ENCODE measurements around the gene ESYT3. TPM values are rescaled to one million over a fixed set of nuclear protein-coding genes. Genes with fewer than 3 reads are reported as not detected.

Gene ESYT3
- total RNA-seq, 2 experiments from 2014 or later: 0.22 TPM; not detected in 1

DNA sequence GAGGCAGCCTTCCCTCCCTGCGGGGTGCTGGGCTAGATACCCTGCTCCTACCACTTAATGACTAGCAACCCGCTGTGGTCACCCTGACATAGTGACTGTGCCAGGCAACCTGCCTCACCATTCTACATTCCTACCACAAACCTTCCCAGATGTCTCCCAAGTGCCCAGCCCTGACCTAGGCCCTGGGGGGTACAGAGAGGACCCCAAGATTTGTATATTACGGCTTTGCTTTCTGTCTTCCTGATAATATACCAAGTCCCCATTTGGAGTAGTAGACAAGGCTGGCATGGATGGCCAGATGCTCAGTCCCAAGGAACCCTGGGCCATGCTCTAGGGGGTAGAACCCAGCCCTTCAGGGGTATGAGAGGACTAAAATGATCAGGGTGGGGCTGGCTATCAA lies 31.0 kb downstream of the ESYT3 start:
- no peak overlapping the region for H3K4me3 ChIP-seq (ENCODE audit: low read length)
- Mint-ChIP-seq H3K36me3 (ENCODE audit: low read depth) (no peaks in the 10 kb centered on the region), H3K4me1 (ENCODE audit: low read depth) (no peaks in the 10 kb centered on the region), H3K9me3 (no peaks in the 10 kb centered on the region), H3K4me3 (no peak overlapping the region), H3K27ac (no peak overlapping the region), H3K27me3 (peaks cover 10% of the 10 kb centered on the region)
- H3K4me1 ChIP-seq (ENCODE audit: insufficient read depth, low read length): no peaks in the 10 kb centered on the region
- TF ChIP-seq, protein P1, sequence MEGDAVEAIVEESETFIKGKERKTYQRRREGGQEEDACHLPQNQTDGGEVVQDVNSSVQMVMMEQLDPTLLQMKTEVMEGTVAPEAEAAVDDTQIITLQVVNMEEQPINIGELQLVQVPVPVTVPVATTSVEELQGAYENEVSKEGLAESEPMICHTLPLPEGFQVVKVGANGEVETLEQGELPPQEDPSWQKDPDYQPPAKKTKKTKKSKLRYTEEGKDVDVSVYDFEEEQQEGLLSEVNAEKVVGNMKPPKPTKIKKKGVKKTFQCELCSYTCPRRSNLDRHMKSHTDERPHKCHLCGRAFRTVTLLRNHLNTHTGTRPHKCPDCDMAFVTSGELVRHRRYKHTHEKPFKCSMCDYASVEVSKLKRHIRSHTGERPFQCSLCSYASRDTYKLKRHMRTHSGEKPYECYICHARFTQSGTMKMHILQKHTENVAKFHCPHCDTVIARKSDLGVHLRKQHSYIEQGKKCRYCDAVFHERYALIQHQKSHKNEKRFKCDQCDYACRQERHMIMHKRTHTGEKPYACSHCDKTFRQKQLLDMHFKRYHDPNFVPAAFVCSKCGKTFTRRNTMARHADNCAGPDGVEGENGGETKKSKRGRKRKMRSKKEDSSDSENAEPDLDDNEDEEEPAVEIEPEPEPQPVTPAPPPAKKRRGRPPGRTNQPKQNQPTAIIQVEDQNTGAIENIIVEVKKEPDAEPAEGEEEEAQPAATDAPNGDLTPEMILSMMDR (IDR thresholded peaks at IDR 0.05): no peak
- ATAC-seq (ENCODE audit: poor library complexity) (no peak), DNase-seq (no peak)
- no peaks in the 10 kb centered on the region for H3K36me3 ChIP-seq (ENCODE audit: insufficient read depth, low read length)
- POLR2A ChIA-PET: no interaction called here
- H3K27ac ChIP-seq (ENCODE audit: low read depth in 1 of 2, low read length in 2 of 2): no peak overlapping the region
- intact Hi-C loops (cut with DNase I, micrococcal nuclease): no loop called here
- H3K9me3 ChIP-seq (ENCODE audit: control insufficient read depth in 1 of 2, insufficient read depth in 1 of 2, low read length in 2 of 2): peaks cover 0 to 2% of the 10 kb centered on the region in 2 experiments
- no peaks in the 10 kb centered on the region for H3K27me3 ChIP-seq (ENCODE audit: control insufficient read depth in 1 of 2, insufficient read depth in 2 of 2, low read length in 2 of 2)
- CTCF ChIA-PET: no interaction called here

DNA sequence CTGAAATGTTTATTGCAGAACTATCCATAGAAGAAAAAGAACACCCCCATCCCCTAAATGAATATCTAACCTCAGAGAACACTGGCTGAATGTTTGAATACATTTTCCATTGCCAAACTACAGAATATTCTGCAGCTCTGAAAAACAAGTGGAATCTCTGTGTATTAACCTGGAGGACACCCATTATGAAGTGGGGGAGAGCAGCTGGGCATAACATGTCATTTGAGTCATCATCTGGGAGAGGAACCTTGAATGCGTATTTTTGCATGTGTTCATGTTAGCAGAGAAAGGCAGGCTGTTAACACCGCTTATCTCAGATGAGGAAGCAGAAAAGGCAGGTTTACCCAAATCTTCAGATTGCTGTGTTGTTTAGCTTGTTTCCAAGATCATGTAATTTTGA lies 31.5 kb downstream of the ESYT3 start:
- POLR2A ChIA-PET: no interaction called here
- H3K36me3 ChIP-seq (ENCODE audit: insufficient read depth, low read length): no peaks in the 10 kb centered on the region
- H3K27ac ChIP-seq (ENCODE audit: low read depth in 1 of 2, low read length in 2 of 2): no peak overlapping the region
- Mint-ChIP-seq H3K36me3 (ENCODE audit: low read depth) (no peaks in the 10 kb centered on the region), H3K4me3 (no peak overlapping the region), H3K4me1 (ENCODE audit: low read depth) (no peaks in the 10 kb centered on the region), H3K9me3 (no peaks in the 10 kb centered on the region), H3K27me3 (peaks cover 10% of the 10 kb centered on the region), H3K27ac (no peak overlapping the region)
- no peak overlapping the region for H3K4me3 ChIP-seq (ENCODE audit: low read length)
- H3K9me3 ChIP-seq (ENCODE audit: control insufficient read depth in 1 of 2, insufficient read depth in 1 of 2, low read length in 2 of 2): no peaks in the 10 kb centered on the region
- no peaks in the 10 kb centered on the region for H3K4me1 ChIP-seq (ENCODE audit: insufficient read depth, low read length)
- ATAC-seq (ENCODE audit: poor library complexity) (no peak), DNase-seq (no peak)
- CTCF ChIA-PET: no interaction called here
- TF ChIP-seq, protein P1 (IDR thresholded peaks at IDR 0.05): no peak
- H3K27me3 ChIP-seq (ENCODE audit: control insufficient read depth in 1 of 2, insufficient read depth in 2 of 2, low read length in 2 of 2): no peaks in the 10 kb centered on the region
- intact Hi-C loops (cut with DNase I, micrococcal nuclease): no loop called here

DNA sequence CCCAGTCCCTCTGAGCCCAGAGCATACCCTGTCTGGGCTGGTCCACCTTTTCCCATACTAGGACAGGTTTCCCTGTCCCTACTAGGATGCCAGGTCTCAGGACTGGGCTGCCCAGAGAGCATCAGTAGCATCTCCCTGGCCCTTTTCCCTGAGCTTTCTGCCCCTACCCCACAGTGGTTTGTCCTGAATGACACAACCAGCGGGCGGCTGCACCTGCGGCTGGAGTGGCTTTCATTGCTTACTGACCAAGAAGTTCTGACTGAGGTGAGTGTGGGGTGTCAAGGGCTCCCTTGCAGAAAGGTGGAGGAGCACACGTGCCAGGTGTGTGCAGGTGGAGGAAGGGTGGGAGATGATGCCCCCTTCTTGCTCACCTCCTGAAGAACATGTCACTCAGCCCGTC lies 33.5 kb downstream of the ESYT3 start:
- Mint-ChIP-seq H3K9me3 (no peaks in the 10 kb centered on the region), H3K4me3 (no peak overlapping the region), H3K27me3 (peaks cover 6% of the 10 kb centered on the region), H3K36me3 (ENCODE audit: low read depth) (no peaks in the 10 kb centered on the region), H3K27ac (no peak overlapping the region), H3K4me1 (ENCODE audit: low read depth) (no peaks in the 10 kb centered on the region)
- no peak for ATAC-seq (ENCODE audit: poor library complexity)
- intact Hi-C loops (cut with DNase I, micrococcal nuclease): no loop called here
- no peak for DNase-seq
- Histone ChIP-seq H3K27ac (ENCODE audit: low read depth in 1 of 2, low read length in 2 of 2) (no peak overlapping the region), H3K27me3 (ENCODE audit: control insufficient read depth in 1 of 2, insufficient read depth in 2 of 2, low read length in 2 of 2) (no peaks in the 10 kb centered on the region), H3K4me1 (ENCODE audit: insufficient read depth, low read length) (no peaks in the 10 kb centered on the region), H3K4me3 (ENCODE audit: low read length) (no peak overlapping the region), H3K9me3 (ENCODE audit: control insufficient read depth in 1 of 2, insufficient read depth in 1 of 2, low read length in 2 of 2) (no peaks in the 10 kb centered on the region), H3K36me3 (ENCODE audit: insufficient read depth, low read length) (no peaks in the 10 kb centered on the region)
- POLR2A ChIA-PET: no interaction called here
- CTCF ChIA-PET: no interaction called here
- TF ChIP-seq, protein P1 (IDR thresholded peaks at IDR 0.05): no peak

Data from CD4-positive, alpha-beta T cell (primary cell).